SK-N-SH (cell line): ENCODE data around the gene NEU3. TPM values are rescaled to one million over a fixed set of nuclear protein-coding genes. Genes with fewer than 3 reads are reported as not detected.

Source experiments
- CTCF ChIA-PET: fragments of 300-600, 350-600 bp; formaldehyde crosslinking; extraction: SDS; loops from one replicate; lab custom pipeline; 2021; lab: Yijun Ruan, JAX
- POLR2A ChIA-PET: fragments of 350-600 bp; sonication (Branson Sonifier 250); formaldehyde crosslinking; extraction: SDS; loops from one replicate; lab custom pipeline; 2020; ENCODE audit warnings: antibody characterized with exemption, inconsistent platforms; lab: Yijun Ruan, JAX
- DNase-seq: peaks from one replicate; pipeline ENCODE4 v3.0.0; 2012
- H2AFZ ChIP-seq: fragments of 200-600 bp; sonication (generic); 2 replicates; pipeline ENCODE4 v1.8.1; 2016; ENCODE audit warnings: antibody characterized with exemption, mild to moderate bottlenecking, low read depth
- H3F3A ChIP-seq: fragments of 200-600 bp; sonication (generic); replicated peaks from 2 replicates; pipeline ENCODE3; 2016; ENCODE audit warnings: antibody characterized with exemption, mild to moderate bottlenecking; ENCODE audit not compliant: insufficient read depth
- H3K27ac ChIP-seq, 2 experiments: fragments of 200-500 bp in 1 of 2; fragments of 200-600 bp in 1 of 2; sonication (Bioruptor generic) in 1 of 2; sonication (generic), shearing (Covaris generic) in 1 of 2; 2 replicates each; pipeline versions ENCODE4 v1.5.1 to v1.6.1; 2014 to 2016; ENCODE audit warnings: low read depth in 2 of 2, inconsistent platforms in 1 of 2, low read length in 1 of 2, mild to moderate bottlenecking in 1 of 2, mixed read lengths in 1 of 2
- H3K27me3 ChIP-seq: fragments of 200-600 bp; sonication (generic), shearing (Covaris generic); 2 replicates; pipeline ENCODE4 v1.6.1; 2016; ENCODE audit warnings: mixed run types; ENCODE audit not compliant: insufficient read depth
- H3K36me3 ChIP-seq, 2 experiments: fragments of 200-500 bp in 1 of 2; fragments of 200-600 bp in 1 of 2; sonication (Bioruptor generic) in 1 of 2; sonication (generic) in 1 of 2; replicated peaks in 1 of 2; 2 replicates each; pipeline versions ENCODE3 to v1.5.1; 2014 to 2016; ENCODE audit warnings: low read length in 1 of 2, mild to moderate bottlenecking in 1 of 2; ENCODE audit not compliant: insufficient read depth in 2 of 2, control insufficient read depth in 1 of 2
- H3K4me1 ChIP-seq, 2 experiments: fragments of 200-500 bp in 1 of 2; fragments of 200-600 bp in 1 of 2; sonication (Bioruptor generic) in 1 of 2; sonication (generic), shearing (Covaris generic) in 1 of 2; 2 replicates each; pipeline versions ENCODE4 v1.5.1 to v1.6.1; 2014 to 2016; ENCODE audit warnings: low read depth in 1 of 2, low read length in 1 of 2, mixed run types in 1 of 2; ENCODE audit not compliant: insufficient read depth in 2 of 2, control insufficient read depth in 1 of 2
- H3K4me2 ChIP-seq: fragments of 200-600 bp; sonication (generic), shearing (Covaris generic); 2 replicates; pipeline ENCODE4 v1.6.1; 2017; ENCODE audit warnings: mixed run types
- H3K4me3 ChIP-seq, 2 experiments: fragments of 200-500 bp in 1 of 2; fragments of 200-600 bp in 1 of 2; sonication (Bioruptor generic) in 1 of 2; sonication (generic), shearing (Covaris generic) in 1 of 2; 2 replicates each; pipeline versions ENCODE4 v1.5.1 to v1.8.1; 2014 to 2016; ENCODE audit warnings: low read depth in 2 of 2, inconsistent platforms in 1 of 2, low read length in 1 of 2, mild to moderate bottlenecking in 1 of 2, mixed read lengths in 1 of 2, moderate library complexity in 1 of 2
- H3K79me2 ChIP-seq: fragments of 200-600 bp; sonication (generic); 2 replicates; pipeline ENCODE4 v1.8.1; 2017; ENCODE audit warnings: mild to moderate bottlenecking; ENCODE audit not compliant: insufficient read depth
- H3K9ac ChIP-seq: fragments of 200-600 bp; sonication (generic); 2 replicates; pipeline ENCODE4 v1.6.1; 2017; ENCODE audit warnings: mixed run types
- H3K9me2 ChIP-seq: fragments of 200-600 bp; sonication (generic); 2 replicates; pipeline ENCODE4 v1.6.1; 2017; ENCODE audit warnings: mixed run types
- H3K9me3 ChIP-seq: fragments of 200-600 bp; sonication (generic); 2 replicates; pipeline ENCODE4 v1.6.1; 2017; ENCODE audit warnings: mixed run types, mild to moderate bottlenecking, moderate library complexity
- H4K20me1 ChIP-seq: fragments of 200-600 bp; sonication (generic); 2 replicates; pipeline ENCODE4 v1.6.1; 2017; ENCODE audit warnings: mild to moderate bottlenecking, mixed run types; ENCODE audit not compliant: insufficient read depth
- ELF1 ChIP-seq: IDR thresholded peaks from 2 replicates; pipeline ENCODE4 v1.4.0; 2012
- EP300 ChIP-seq, 2 experiments: IDR thresholded peaks; 2 replicates each; pipeline versions ENCODE4 v1.4.0 to v1.6.1; 2012; ENCODE audit warnings: borderline replicate concordance in 1 of 2, low read depth in 1 of 2, low read length in 1 of 2
- FOXM1 ChIP-seq: IDR thresholded peaks from 2 replicates; pipeline ENCODE4 v1.4.0; 2012; ENCODE audit warnings: low read depth, mild to moderate bottlenecking
- GATA2 ChIP-seq: sonication (generic); formaldehyde crosslinking; IDR thresholded peaks from 2 replicates; pipeline ENCODE4 v1.5.0; 2020; ENCODE audit warnings: mild to moderate bottlenecking, missing genetic modification reagents
- IRF3 ChIP-seq: fragments of 150-350 bp; IDR thresholded peaks from 2 replicates; pipeline ENCODE4 v1.6.1; 2016; ENCODE audit warnings: mild to moderate bottlenecking, low read depth, low read length
- JUND ChIP-seq: IDR thresholded peaks from 2 replicates; pipeline ENCODE4 v1.4.0; 2012
- MXI1 ChIP-seq: IDR thresholded peaks from 2 replicates; pipeline ENCODE4 v1.6.1; 2012; ENCODE audit warnings: mild to moderate bottlenecking, low read depth, low read length, improper control_type of control experiment
- POLR2AphosphoS5 ChIP-seq: IDR thresholded peaks from 2 replicates; pipeline ENCODE4 v1.6.1; 2012; ENCODE audit warnings: low read depth, low read length
- RAD21 ChIP-seq: IDR thresholded peaks from 2 replicates; pipeline ENCODE4 v1.6.1; 2012; ENCODE audit warnings: mild to moderate bottlenecking, low read length
- RCOR1 ChIP-seq: fragments of 150-350 bp; IDR thresholded peaks from 2 replicates; pipeline ENCODE4 v1.6.1; 2017; ENCODE audit warnings: antibody characterized with exemption, low read length
- TAF1 ChIP-seq: IDR thresholded peaks from 2 replicates; pipeline ENCODE4 v1.6.1; 2012; ENCODE audit warnings: low read depth, mild to moderate bottlenecking, low read length, moderate library complexity, borderline replicate concordance
- USF2 ChIP-seq: fragments of 150-350 bp; IDR thresholded peaks from 2 replicates; pipeline ENCODE4 v1.6.1; 2017; ENCODE audit warnings: antibody characterized with exemption, low read length, low read depth, borderline replicate concordance
- WGBS: methylation state at CpG from one replicate; pipeline ENCODE4 v1.1.6; 2017; ENCODE audit warnings: low lambda C conversion rate; 5-methylcytosine and 5-hydroxymethylcytosine counted together
- polyA plus RNA-seq, 3 experiments: library from polyadenylated mRNA; depleted of rRNA; stranded (reverse); fragments of >200 nt; gene quantifications; 2 replicates each; pipeline ENCODE4 v1.2.3, GENCODE V29; 2012
- TF ChIP-seq, protein P1 (sequence below): IDR thresholded peaks from 2 replicates; pipeline ENCODE4 v1.4.0; 2012; ENCODE audit warnings: low read depth, borderline replicate concordance
- TF ChIP-seq, protein P2 (sequence below): IDR thresholded peaks from 2 replicates; pipeline ENCODE4; 2012

NEU3 gene
- polyA plus RNA-seq, 1 of the 3 experiments (the other 2 are of a cell fraction) = 5.7 TPM

GRCh38 chr11:75055511-75055910, 66.8 kb downstream of the NEU3 start (continued):
- no peak for TF ChIP-seq IRF3
- TF ChIP-seq MXI1 = no peak
- TF ChIP-seq JUND = no peak
- no peak for TF ChIP-seq RAD21
- TF ChIP-seq EP300 (IDR thresholded peaks at IDR 0.05; ENCODE audit: borderline replicate concordance in 1 of 2, low read depth in 1 of 2, low read length in 1 of 2) = no peak
- TF ChIP-seq USF2 = no peak

- CTCF ChIA-PET = interaction anchor here (1.9 kb wide), 1 partner anchor 34 kb away, joined by 6 read pairs; no protein-coding TSS in a partner anchor
- 46% methylated on average over 2 of the region's 3 CpGs for WGBS
Observed at GRCh38 chr11:75056814-75057213, 68.1 kb downstream of the NEU3 start.

DNA sequence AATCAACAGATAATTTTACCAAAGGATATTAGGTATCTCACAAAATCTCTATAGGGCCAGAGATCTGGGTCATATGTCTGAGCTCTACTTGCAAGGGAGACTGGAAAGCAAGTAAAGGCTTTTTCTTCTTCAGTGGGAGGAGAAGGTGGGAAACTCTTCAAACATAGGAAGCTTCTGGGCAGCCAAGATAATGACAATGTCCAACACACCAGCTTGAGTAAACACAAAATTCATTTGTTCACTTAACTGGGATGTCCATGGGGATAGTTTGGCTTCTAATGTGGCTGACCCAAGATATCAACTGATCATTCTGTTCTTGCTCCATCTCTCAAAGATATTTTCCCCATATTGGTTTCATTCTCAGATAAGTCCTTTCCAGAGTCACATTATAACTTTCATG, 70.6 kb downstream of the NEU3 start:
- H3K4me1 ChIP-seq = no peaks in the 10 kb centered on the region
- ChIA-PET CTCF (interaction anchor here (0.8 to 1.9 kb wide), 4 partner anchors 34 to 156 kb away, joined by 3 to 6 read pairs (median 3); no protein-coding TSS in a partner anchor), POLR2A (no interaction called here)
- H3K9me2 ChIP-seq = no peaks in the 10 kb centered on the region
- H3K9ac ChIP-seq = no peak overlapping the region
- no peaks in the 10 kb centered on the region for H3K9me3 ChIP-seq
- H4K20me1 ChIP-seq = no peaks in the 10 kb centered on the region
- H3F3A ChIP-seq = no peaks in the 10 kb centered on the region
- H3K4me3 ChIP-seq = no peak overlapping the region
- TF ChIP-seq EP300 (IDR thresholded peaks at IDR 0.05; ENCODE audit: borderline replicate concordance in 1 of 2, low read depth in 1 of 2, low read length in 1 of 2) (no peak), USF2 (no peak), POLR2AphosphoS5 (no peak), JUND (no peak), RAD21 (no peak), TAF1 (no peak), ELF1 (no peak)
- TF ChIP-seq, protein P1, sequence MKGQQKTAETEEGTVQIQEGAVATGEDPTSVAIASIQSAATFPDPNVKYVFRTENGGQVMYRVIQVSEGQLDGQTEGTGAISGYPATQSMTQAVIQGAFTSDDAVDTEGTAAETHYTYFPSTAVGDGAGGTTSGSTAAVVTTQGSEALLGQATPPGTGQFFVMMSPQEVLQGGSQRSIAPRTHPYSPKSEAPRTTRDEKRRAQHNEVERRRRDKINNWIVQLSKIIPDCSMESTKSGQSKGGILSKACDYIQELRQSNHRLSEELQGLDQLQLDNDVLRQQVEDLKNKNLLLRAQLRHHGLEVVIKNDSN = no peak
- H3K36me3 ChIP-seq = no peaks in the 10 kb centered on the region
- H3K4me2 ChIP-seq = no peak overlapping the region
- H2AFZ ChIP-seq = no peak overlapping the region
- DNase-seq = no peak
- H3K27me3 ChIP-seq = no peaks in the 10 kb centered on the region
- no peak overlapping the region for H3K27ac ChIP-seq
- no peaks in the 10 kb centered on the region for H3K79me2 ChIP-seq

More at GRCh38 chr11:75056814-75057213, 68.1 kb downstream of the NEU3 start:
- Histone ChIP-seq H3K27ac (no peak overlapping the region), H3K4me3 (no peak overlapping the region), H3K79me2 (no peaks in the 10 kb centered on the region), H3K4me2 (no peak overlapping the region), H4K20me1 (no peaks in the 10 kb centered on the region), H3K9me3 (peaks cover 12% of the 10 kb centered on the region), H2AFZ (no peak overlapping the region), H3K9ac (no peak overlapping the region), H3K9me2 (no peaks in the 10 kb centered on the region), H3K36me3 (no peaks in the 10 kb centered on the region), H3K4me1 (no peaks in the 10 kb centered on the region), H3F3A (no peaks in the 10 kb centered on the region), H3K27me3 (no peaks in the 10 kb centered on the region)
- no peak for DNase-seq
- no peak for TF ChIP-seq GATA2
- no peak for TF ChIP-seq FOXM1
- TF ChIP-seq USF2 = no peak
- TF ChIP-seq, protein P2, sequence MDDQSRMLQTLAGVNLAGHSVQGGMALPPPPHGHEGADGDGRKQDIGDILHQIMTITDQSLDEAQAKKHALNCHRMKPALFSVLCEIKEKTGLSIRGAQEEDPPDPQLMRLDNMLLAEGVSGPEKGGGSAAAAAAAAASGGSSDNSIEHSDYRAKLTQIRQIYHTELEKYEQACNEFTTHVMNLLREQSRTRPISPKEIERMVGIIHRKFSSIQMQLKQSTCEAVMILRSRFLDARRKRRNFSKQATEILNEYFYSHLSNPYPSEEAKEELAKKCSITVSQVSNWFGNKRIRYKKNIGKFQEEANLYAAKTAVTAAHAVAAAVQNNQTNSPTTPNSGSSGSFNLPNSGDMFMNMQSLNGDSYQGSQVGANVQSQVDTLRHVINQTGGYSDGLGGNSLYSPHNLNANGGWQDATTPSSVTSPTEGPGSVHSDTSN = no peak
- TF ChIP-seq RCOR1 = no peak
- POLR2A ChIA-PET = no interaction called here
